Measurements from ENCODE around the gene RAB20. TPM values are rescaled to one million over a fixed set of nuclear protein-coding genes. Genes with fewer than 3 reads are reported as not detected.

Gene RAB20
- total RNA-seq, 3 donors from 2014 or later = 1.2 to 1.4 (median 1.4) TPM

GRCh38 chr13:110554227-110554836 is 7.2 kb downstream of the RAB20 start:
- Mint-ChIP-seq H3K9me3 (no peaks in the 10 kb centered on the region), H3K4me3 (no peak overlapping the region), H3K4me1 (ENCODE audit: low read depth) (no peaks in the 10 kb centered on the region), H3K36me3 (ENCODE audit: insufficient read depth) (no peaks in the 10 kb centered on the region), H3K27me3 (ENCODE audit: low read depth) (no peaks in the 10 kb centered on the region)
- ATAC-seq = no peak
- no peak for DNase-seq

DNA sequence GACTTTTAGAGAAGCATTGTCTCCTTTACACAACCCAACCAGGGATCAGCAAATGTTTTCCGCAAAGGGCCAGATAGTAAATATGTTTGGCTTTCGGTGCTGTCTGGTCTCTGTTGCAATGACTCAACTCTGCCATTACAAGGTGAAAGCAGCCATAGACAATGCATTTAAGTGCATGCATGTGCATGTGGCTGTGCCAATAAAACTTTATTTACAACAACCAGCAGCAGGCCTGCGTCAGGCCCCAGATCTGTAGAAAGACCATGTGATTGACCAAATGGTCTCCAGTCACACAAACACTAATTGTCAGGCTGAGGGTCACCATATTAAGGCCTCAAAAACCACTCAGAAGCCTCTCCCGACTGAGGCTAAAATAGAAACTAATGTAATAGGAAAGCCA is 8.1 kb downstream of the RAB20 start:
- Mint-ChIP-seq H3K4me3 (no peak overlapping the region), H3K27me3 (ENCODE audit: low read depth) (no peaks in the 10 kb centered on the region), H3K9me3 (no peaks in the 10 kb centered on the region), H3K36me3 (ENCODE audit: insufficient read depth) (no peaks in the 10 kb centered on the region), H3K4me1 (ENCODE audit: low read depth) (no peaks in the 10 kb centered on the region)
- DNase-seq (no peak), ATAC-seq (no peak)

DNA sequence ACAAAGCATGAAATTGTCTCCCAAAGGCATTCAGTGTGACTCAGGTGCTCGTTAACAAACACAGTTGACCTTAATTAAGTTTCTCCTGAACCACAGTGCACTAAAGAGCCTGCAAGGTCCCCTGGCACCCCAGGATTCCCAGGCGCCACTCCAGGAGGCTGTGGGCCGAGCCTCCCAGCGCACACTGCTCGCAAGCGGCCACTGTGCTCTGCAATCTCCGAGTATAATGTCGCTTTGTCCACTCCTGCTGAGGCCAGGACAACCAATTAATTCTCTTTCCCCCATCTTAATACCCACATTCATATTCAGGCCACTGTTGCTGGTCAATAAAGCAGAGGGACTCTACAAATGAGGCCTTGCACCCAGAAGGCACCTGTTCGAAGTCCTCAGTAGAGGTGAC is 8.8 kb downstream of the RAB20 start:
- ATAC-seq = no peak
- no peaks in the 10 kb centered on the region for H3K36me3 Mint-ChIP-seq (ENCODE audit: insufficient read depth)
- H3K27me3 Mint-ChIP-seq (ENCODE audit: low read depth) = no peaks in the 10 kb centered on the region
- DNase-seq = no peak
- H3K4me3 Mint-ChIP-seq = no peak overlapping the region
- no peaks in the 10 kb centered on the region for H3K9me3 Mint-ChIP-seq
- H3K4me1 Mint-ChIP-seq (ENCODE audit: low read depth) = no peaks in the 10 kb centered on the region

DNA sequence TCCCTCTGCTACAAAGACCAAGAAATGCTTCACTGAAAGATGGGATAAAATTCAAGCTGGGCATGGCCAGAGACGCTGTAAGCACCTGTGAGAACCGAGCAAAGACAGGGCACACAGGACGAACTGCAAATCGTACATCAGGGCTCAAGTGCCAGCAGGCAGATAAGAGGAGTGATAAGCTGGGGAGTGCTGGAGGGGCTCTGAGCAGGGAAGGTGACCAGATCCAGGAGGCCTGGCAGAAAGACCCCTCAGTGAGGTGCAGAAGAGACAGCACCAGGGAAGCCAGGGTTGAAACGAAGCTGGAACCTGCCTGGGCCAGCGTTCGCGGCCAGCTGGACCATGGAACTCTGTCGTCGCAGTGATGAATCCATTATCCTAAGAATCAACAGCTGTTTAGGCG is 10.2 kb downstream of the RAB20 start:
- Mint-ChIP-seq H3K36me3 (ENCODE audit: insufficient read depth) (no peaks in the 10 kb centered on the region), H3K4me1 (ENCODE audit: low read depth) (no peaks in the 10 kb centered on the region), H3K27me3 (ENCODE audit: low read depth) (no peaks in the 10 kb centered on the region), H3K9me3 (no peaks in the 10 kb centered on the region), H3K4me3 (no peak overlapping the region)
- ATAC-seq = no peak
- DNase-seq = no peak

DNA sequence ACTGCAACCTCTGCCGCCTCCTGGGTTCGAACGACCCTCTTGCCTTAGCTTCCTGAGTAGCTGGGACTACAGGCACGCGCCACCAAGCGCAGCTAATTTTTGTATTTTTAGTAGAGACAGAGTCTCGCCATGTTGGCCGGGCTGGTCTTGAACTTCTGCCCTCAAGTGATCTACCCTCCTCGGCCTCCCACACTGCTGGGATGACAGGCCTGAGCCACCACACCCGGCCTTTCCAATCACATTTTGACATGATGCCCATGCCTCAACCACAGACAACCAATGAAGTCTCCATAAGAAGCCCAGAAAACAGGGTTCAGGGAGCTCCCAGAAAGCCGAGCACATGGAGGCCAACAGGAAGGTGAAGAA is 11.7 kb downstream of the RAB20 start:
- H3K9me3 Mint-ChIP-seq = no peaks in the 10 kb centered on the region
- H3K4me3 Mint-ChIP-seq = no peak overlapping the region
- H3K27me3 Mint-ChIP-seq (ENCODE audit: low read depth) = no peaks in the 10 kb centered on the region
- no peaks in the 10 kb centered on the region for H3K4me1 Mint-ChIP-seq (ENCODE audit: low read depth)
- H3K36me3 Mint-ChIP-seq (ENCODE audit: insufficient read depth) = peaks cover 3% of the 10 kb centered on the region
- ATAC-seq = no peak
- no peak for DNase-seq

DNA sequence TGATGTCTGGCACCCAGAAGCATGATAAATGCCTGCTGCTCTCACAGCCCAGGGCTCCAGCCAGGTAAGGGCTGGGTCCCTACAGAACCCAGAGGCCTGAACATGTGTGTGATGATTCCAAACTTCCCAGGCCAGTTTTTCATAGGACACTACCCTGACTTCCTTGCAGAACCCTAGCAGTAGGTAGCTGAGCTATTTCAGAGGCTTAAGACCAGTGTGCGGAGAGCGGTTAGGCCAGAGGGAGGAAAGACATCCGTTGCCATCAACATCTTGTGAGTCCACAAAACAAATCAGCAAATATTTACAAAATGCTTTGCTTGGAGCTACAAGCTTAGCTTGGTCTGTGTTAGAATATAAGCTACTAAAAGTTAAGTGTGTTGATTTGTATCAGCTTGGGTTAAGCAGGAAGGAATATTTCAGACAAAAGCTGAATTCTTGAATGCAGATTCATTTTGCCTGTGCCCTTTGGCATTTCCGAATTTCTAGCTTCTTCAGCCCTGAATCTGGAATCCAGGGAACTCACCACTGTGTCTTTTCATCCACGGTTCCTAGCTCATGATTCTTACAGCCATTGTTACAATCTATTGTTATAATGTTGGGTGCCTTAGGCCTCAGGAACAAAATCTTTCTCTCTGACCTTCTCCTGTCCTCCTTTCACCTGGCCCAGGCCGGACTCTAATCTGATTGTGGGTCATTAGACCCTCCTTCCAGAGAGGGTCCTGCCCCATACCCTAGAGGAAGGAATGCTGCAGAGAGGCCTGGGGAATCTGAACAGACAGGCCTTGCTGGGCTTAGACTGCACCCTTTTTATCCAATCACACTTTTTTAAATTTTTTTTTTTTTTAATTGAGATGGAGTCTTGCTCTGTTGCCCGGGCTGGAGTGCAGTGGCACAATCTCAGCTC is 12.4 kb downstream of the RAB20 start:
- ATAC-seq = no peak
- H3K4me3 Mint-ChIP-seq = no peak overlapping the region

DNA sequence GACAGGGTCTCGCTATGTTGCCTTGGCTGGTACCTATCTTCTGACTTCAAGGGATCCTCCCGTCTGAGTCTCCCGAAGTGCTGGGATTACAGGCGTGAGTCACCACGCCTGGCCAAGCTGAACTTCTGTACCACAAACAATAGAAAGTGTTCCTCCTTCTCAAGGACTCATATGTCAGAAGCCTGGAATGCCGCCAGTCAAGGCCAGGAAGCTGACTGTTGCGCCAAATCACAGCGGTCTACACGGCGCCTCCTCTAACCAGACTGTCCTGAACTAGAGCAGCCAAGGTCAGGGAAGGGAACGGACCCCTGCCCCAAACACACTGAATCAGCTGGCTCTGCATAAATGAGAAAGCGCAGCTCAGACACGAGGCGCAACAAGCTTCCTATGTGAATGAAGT is 14.6 kb downstream of the RAB20 start:
- no peaks in the 10 kb centered on the region for H3K4me1 Mint-ChIP-seq (ENCODE audit: low read depth)

More for the DNA sequence above, 12.4 kb downstream of the RAB20 start:
- Mint-ChIP-seq H3K27me3 (ENCODE audit: low read depth) (no peaks in the 10 kb centered on the region), H3K4me1 (ENCODE audit: low read depth) (no peaks in the 10 kb centered on the region), H3K36me3 (ENCODE audit: insufficient read depth) (peaks cover 3% of the 10 kb centered on the region), H3K9me3 (no peaks in the 10 kb centered on the region)
- DNase-seq = no peak

GRCh38 chr13:110546378-110546777 is 15.1 kb downstream of the RAB20 start:
- Mint-ChIP-seq H3K4me1 (ENCODE audit: low read depth) (no peaks in the 10 kb centered on the region), H3K36me3 (ENCODE audit: insufficient read depth) (peaks cover 3% of the 10 kb centered on the region), H3K4me3 (no peak overlapping the region), H3K9me3 (no peaks in the 10 kb centered on the region), H3K27me3 (ENCODE audit: low read depth) (no peaks in the 10 kb centered on the region)
- no peak for ATAC-seq
- no peak for DNase-seq

More for the DNA sequence above, 14.6 kb downstream of the RAB20 start:
- no peak for DNase-seq
- no peak for ATAC-seq
- H3K4me3 Mint-ChIP-seq = no peak overlapping the region
- no peaks in the 10 kb centered on the region for H3K27me3 Mint-ChIP-seq (ENCODE audit: low read depth)
- peaks cover 3% of the 10 kb centered on the region for H3K36me3 Mint-ChIP-seq (ENCODE audit: insufficient read depth)
- H3K9me3 Mint-ChIP-seq = no peaks in the 10 kb centered on the region

DNA sequence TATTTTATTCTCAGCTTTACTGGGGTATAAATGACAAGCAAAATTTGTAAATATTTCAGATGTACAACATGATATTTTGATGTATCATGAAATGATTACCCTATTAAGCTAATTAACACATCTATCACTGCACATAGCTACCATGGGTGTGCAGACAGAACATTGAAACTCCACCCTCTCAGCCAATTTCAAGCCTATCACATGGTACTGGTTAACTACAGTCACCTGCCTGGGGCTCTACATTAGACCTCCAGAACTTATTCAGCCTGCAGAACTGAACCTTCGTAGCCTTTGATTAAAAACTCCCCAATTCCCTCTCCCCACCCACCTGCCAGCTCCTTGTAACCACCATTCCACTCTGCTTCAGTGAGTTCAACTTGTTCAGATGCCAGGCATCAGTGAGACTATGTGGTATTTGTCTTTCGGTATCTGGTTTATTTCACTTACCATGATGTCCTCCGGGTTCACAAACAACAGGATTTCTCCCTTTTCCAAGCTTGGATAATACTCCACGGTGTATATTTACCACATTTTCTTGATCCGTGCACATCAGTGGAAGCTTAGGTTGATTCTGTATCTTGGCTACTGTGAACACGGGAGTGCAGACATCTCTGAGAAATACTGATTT is 19.2 kb downstream of the RAB20 start:
- H3K4me3 Mint-ChIP-seq = no peak overlapping the region
- no peaks in the 10 kb centered on the region for H3K9me3 Mint-ChIP-seq
- ATAC-seq (no peak), DNase-seq (no peak)
- H3K27me3 Mint-ChIP-seq (ENCODE audit: low read depth) = no peaks in the 10 kb centered on the region
- peaks cover under 1% of the 10 kb centered on the region for H3K4me1 Mint-ChIP-seq (ENCODE audit: low read depth)
- peaks cover 3% of the 10 kb centered on the region for H3K36me3 Mint-ChIP-seq (ENCODE audit: insufficient read depth)

- peaks cover 3% of the 10 kb centered on the region for H3K36me3 Mint-ChIP-seq (ENCODE audit: insufficient read depth)
- DNase-seq (no peak), ATAC-seq (no peak)
- H3K4me3 Mint-ChIP-seq = no peak overlapping the region
- H3K27me3 Mint-ChIP-seq (ENCODE audit: low read depth) = no peaks in the 10 kb centered on the region
- H3K4me1 Mint-ChIP-seq (ENCODE audit: low read depth) = peaks cover 3% of the 10 kb centered on the region
- H3K9me3 Mint-ChIP-seq = no peaks in the 10 kb centered on the region
Measured at GRCh38 chr13:110541526-110541920, 20.0 kb downstream of the RAB20 start.

- ATAC-seq (no peak), DNase-seq (no peak)
- Mint-ChIP-seq H3K9me3 (no peaks in the 10 kb centered on the region), H3K4me1 (ENCODE audit: low read depth) (peaks cover 6% of the 10 kb centered on the region), H3K4me3 (no peak overlapping the region), H3K27me3 (ENCODE audit: low read depth) (no peaks in the 10 kb centered on the region), H3K36me3 (ENCODE audit: insufficient read depth) (peaks cover 3% of the 10 kb centered on the region)
Measured at GRCh38 chr13:110540871-110541525, 20.5 kb downstream of the RAB20 start.

DNA sequence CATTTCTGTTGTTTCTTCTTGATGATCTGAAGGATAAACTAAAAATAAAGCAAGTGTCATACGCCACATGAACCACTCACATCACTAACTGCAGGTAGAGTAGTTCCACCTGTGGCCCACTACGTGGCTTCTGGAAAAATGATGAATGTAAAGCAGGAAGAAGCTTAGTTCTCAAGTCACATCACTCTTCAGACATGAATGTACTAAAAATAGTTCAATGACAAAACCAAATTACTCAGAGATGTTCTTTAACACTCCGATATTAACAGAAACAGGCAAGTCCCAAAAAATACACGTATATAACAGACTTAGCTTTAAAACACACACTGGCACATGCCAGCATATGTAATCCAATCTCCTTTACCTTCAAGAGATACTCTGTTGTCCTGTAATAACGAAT is 21.6 kb downstream of the RAB20 start:
- Mint-ChIP-seq H3K4me3 (no peak overlapping the region), H3K9me3 (no peaks in the 10 kb centered on the region), H3K4me1 (ENCODE audit: low read depth) (peaks cover 6% of the 10 kb centered on the region), H3K36me3 (ENCODE audit: insufficient read depth) (peaks cover under 1% of the 10 kb centered on the region), H3K27me3 (ENCODE audit: low read depth) (no peaks in the 10 kb centered on the region)
- ATAC-seq = no peak
- DNase-seq = no peak

DNA sequence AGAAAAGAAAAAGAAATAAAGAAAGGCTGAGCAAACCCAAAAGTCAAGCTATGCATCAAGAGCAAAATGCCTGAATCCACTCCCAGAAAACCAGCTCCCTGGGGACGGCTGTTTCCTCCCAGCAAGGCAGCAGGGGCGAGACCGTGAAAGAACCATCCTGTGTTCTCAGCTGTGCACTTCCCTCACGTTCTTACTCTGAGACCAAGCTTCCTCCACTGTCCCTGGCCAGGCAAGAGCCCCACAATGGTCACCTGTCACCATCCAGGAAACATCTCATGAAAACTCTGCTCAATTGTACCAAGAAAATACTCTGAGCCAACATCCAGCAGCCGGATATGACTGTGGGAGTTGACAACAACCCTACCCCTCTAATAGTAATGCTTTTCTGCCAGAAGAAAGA is 22.9 kb downstream of the RAB20 start:
- no peak overlapping the region for H3K4me3 Mint-ChIP-seq
- ATAC-seq = no peak
- H3K4me1 Mint-ChIP-seq (ENCODE audit: low read depth) = peaks cover 6% of the 10 kb centered on the region
- no peaks in the 10 kb centered on the region for H3K9me3 Mint-ChIP-seq
- no peaks in the 10 kb centered on the region for H3K36me3 Mint-ChIP-seq (ENCODE audit: insufficient read depth)
- no peak for DNase-seq
- H3K27me3 Mint-ChIP-seq (ENCODE audit: low read depth) = no peaks in the 10 kb centered on the region

DNA sequence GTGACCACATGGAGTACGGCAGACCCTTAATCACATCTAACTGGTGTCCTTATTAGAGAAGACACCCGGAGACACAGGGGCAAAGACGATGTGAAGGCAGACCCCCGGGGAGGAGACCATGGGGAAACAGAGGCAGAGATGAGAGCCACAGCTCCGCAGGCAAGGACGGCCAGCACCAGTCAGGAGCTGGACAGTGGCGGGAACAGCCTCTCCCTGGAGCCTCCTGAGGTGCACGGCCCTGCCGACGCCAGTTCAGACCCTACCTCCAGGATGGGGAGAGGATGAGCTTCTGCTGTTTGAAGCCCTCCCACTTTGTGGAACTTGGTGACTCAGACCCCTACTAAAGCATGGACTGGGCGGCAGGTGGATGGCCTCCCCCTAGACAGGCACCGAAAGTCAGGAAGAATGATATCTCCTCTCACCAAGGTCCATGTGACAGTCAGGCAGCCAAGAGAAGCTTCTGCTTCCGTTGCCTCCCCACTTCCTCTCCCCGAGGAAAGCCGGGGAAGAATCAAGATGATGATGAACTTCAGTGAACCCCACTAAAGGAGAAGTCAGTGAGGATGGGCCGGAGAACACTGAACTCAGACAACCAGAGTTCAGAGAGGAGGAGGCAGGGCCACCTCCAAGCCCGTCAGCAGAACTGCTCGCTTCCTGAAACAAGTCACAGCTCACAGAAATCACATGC is 25.4 kb downstream of the RAB20 start:
- ATAC-seq = no peak
- Mint-ChIP-seq H3K9me3 (no peaks in the 10 kb centered on the region), H3K36me3 (ENCODE audit: insufficient read depth) (no peaks in the 10 kb centered on the region), H3K4me1 (ENCODE audit: low read depth) (peaks cover 6% of the 10 kb centered on the region), H3K27me3 (ENCODE audit: low read depth) (no peaks in the 10 kb centered on the region), H3K4me3 (no peak overlapping the region)
- DNase-seq = no peak
